GM19351 (cell line): ENCODE results near the gene ABCA2.

Experiments used
- ATAC-seq: cut with Tn5 transposase; IDR thresholded peaks from one replicate; pipeline ENCODE4 v1.9.1; 2021; ENCODE audit warnings: mild to moderate bottlenecking, moderate library complexity; ENCODE audit not compliant: unreplicated experiment

ABCA2 gene

GRCh38 chr9:137002646-137003041 lies 25.4 kb downstream of the ABCA2 start:
- ATAC-seq = no peak

- no peak for ATAC-seq
Observed at GRCh38 chr9:137001857-137002645, 26.0 kb downstream of the ABCA2 start.

GRCh38 chr9:137000177-137000930 lies 27.7 kb downstream of the ABCA2 start:
- ATAC-seq = peak; percentile 71

GRCh38 chr9:136997830-136998234 lies 30.2 kb downstream of the ABCA2 start:
- no peak for ATAC-seq

GRCh38 chr9:136997371-136997770 lies 30.7 kb downstream of the ABCA2 start:
- no peak for ATAC-seq

- ATAC-seq = no peak
Observed at GRCh38 chr9:136996361-136997292, 31.4 kb downstream of the ABCA2 start, which contains the start of gene CLIC3. Gene CLIC3 (minus strand): TSS chr9:136996568. CDS start chr9:136996543, 25 bp downstream.

GRCh38 chr9:136995772-136996311 lies 32.2 kb downstream of the ABCA2 start:
- no peak for ATAC-seq

GRCh38 chr9:136995362-136995761 lies 32.7 kb downstream of the ABCA2 start:
- ATAC-seq = no peak

GRCh38 chr9:136994888-136995230 lies 33.2 kb downstream of the ABCA2 start:
- ATAC-seq = no peak

- ATAC-seq = no peak
Observed at GRCh38 chr9:136994180-136994887, 33.7 kb downstream of the ABCA2 start.

- no peak for ATAC-seq
Observed at GRCh38 chr9:136992819-136993369, 35.1 kb downstream of the ABCA2 start.

- ATAC-seq = peak; percentile 85
Observed at GRCh38 chr9:136991993-136992818, 35.8 kb downstream of the ABCA2 start, which contains the start of gene PAXX. Gene PAXX (plus strand): TSS chr9:136992422. CDS start chr9:136992444, 22 bp downstream.

GRCh38 chr9:136990242-136990911 lies 37.7 kb downstream of the ABCA2 start:
- no peak for ATAC-seq

GRCh38 chr9:136988872-136989271 lies 39.2 kb downstream of the ABCA2 start:
- no peak for ATAC-seq

- ATAC-seq = no peak
Observed at GRCh38 chr9:136985853-136986252, 42.2 kb downstream of the ABCA2 start.

- no peak for ATAC-seq
Observed at GRCh38 chr9:136985027-136985602, 42.9 kb downstream of the ABCA2 start.

GRCh38 chr9:136984464-136985026 lies 43.5 kb downstream of the ABCA2 start:
- no peak for ATAC-seq
